GM12891 (cell line): ENCODE results near the gene IFRD2.

Experiments used
- POLR2A ChIP-seq: IDR thresholded peaks from 2 replicates; pipeline ENCODE4 v1.6.1; 2011; ENCODE audit warnings: low read depth, low read length, control low read depth
- POLR2AphosphoS5 ChIP-seq: IDR thresholded peaks from 2 replicates; pipeline ENCODE4 v1.6.1; 2011; ENCODE audit warnings: low read depth, low read length, control low read depth

DNA sequence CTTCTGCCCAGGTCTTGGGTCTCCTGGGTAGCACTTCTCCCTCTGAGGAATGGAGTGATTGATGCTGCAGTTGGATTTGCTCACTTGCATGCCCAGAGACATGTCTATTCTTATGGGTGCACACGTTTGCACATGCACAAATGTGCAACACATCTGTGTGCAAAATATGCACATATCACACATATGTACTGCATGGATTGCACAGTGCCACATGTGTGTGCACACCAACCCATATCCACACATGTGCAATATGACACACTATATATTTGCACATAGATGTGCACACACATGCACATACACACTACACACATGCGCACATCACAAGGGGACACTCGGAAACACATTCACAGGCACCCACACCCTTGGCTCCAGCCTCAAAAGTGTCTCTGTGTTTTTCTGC, 24.0 kb downstream of the IFRD2 start:
- TF ChIP-seq POLR2A (no peak), POLR2AphosphoS5 (no peak)
